ENCODE data around the gene MMEL1.
"Not testable (repeated sequence)": the region's sequence is repeated elsewhere in the genome, so short reads cannot be mapped to it uniquely, and the experiment has no call there.

GRCh38 chr1:2577565-2578075 lies 55.2 kb downstream of the MMEL1 start:
- TF ChIP-seq EZH2phosphoT487 (IDR thresholded peaks at IDR 0.05; ENCODE audit: low read length); CTCF (IDR thresholded peaks at IDR 0.05; ENCODE audit: low read length); EZH2 (optimal IDR thresholded peaks at IDR 0.05; ENCODE audit: low read depth, low read length): not testable (repeated sequence)
